GM08714 (cell line): ENCODE data around the gene ATF6B.
"Not testable (repeated sequence)": the region's sequence is repeated elsewhere in the genome, so short reads cannot be mapped to it uniquely, and the experiment has no call there.

Experiments used
- H3K4me3 ChIP-seq: fragments of 200-500 bp; sonication (Bioruptor generic); 2 replicates; pipeline ENCODE4 v1.5.1; 2014; ENCODE audit warnings: mild to moderate bottlenecking, low read length, inconsistent platforms
- ZNF274 ChIP-seq: IDR thresholded peaks from 2 replicates; pipeline ENCODE4 v1.6.1; 2012; ENCODE audit warnings: mild to moderate bottlenecking, low read depth, low read length

Gene ATF6B

GRCh38 chr6:32110632-32111031 is 17.4 kb downstream of the ATF6B start:
- H3K4me3 ChIP-seq: no peak overlapping the region
- no peak for TF ChIP-seq ZNF274

GRCh38 chr6:32109765-32110160 is 18.3 kb downstream of the ATF6B start:
- no peak overlapping the region for H3K4me3 ChIP-seq
- no peak for TF ChIP-seq ZNF274

GRCh38 chr6:32109114-32109764 is 18.8 kb downstream of the ATF6B start, which contains the start of gene TNXB:
Gene TNXB (minus strand): TSS chr6:32109338. CDS start chr6:32098198, 11,140 bp downstream.
- TF ChIP-seq ZNF274: no peak
- no peak within 1 kb of the TSS for H3K4me3 ChIP-seq

- TF ChIP-seq ZNF274: no peak
- H3K4me3 ChIP-seq: no peak overlapping the region
Measured at GRCh38 chr6:32108727-32109113, 19.3 kb downstream of the ATF6B start.

GRCh38 chr6:32108094-32108627 is 19.9 kb downstream of the ATF6B start:
- H3K4me3 ChIP-seq: no peak overlapping the region
- no peak for TF ChIP-seq ZNF274

GRCh38 chr6:32107406-32107805 is 20.6 kb downstream of the ATF6B start:
- H3K4me3 ChIP-seq: no peak overlapping the region
- TF ChIP-seq ZNF274: no peak

GRCh38 chr6:32105433-32105832 is 22.6 kb downstream of the ATF6B start:
- no peak for TF ChIP-seq ZNF274
- no peak overlapping the region for H3K4me3 ChIP-seq

- no peak overlapping the region for H3K4me3 ChIP-seq
- no peak for TF ChIP-seq ZNF274
Measured at GRCh38 chr6:32102255-32102654, 25.8 kb downstream of the ATF6B start.

GRCh38 chr6:32100251-32100650 is 27.8 kb downstream of the ATF6B start:
- not testable (repeated sequence) for H3K4me3 ChIP-seq

GRCh38 chr6:32097364-32097763 is 30.7 kb downstream of the ATF6B start:
- no peak for TF ChIP-seq ZNF274
- no peak overlapping the region for H3K4me3 ChIP-seq

- no peak overlapping the region for H3K4me3 ChIP-seq
- no peak for TF ChIP-seq ZNF274
Measured at GRCh38 chr6:32096394-32097258, 31.4 kb downstream of the ATF6B start.

GRCh38 chr6:32096087-32096393 is 32.0 kb downstream of the ATF6B start:
- no peak for TF ChIP-seq ZNF274

GRCh38 chr6:32095338-32096086 is 32.5 kb downstream of the ATF6B start:
- TF ChIP-seq ZNF274: no peak
- H3K4me3 ChIP-seq: no peak overlapping the region

More at GRCh38 chr6:32096087-32096393, 32.0 kb downstream of the ATF6B start:
- no peak overlapping the region for H3K4me3 ChIP-seq

GRCh38 chr6:32092760-32093497 is 35.1 kb downstream of the ATF6B start:
- no peak for TF ChIP-seq ZNF274

More at GRCh38 chr6:32092760-32093497, 35.1 kb downstream of the ATF6B start:
- no peak overlapping the region for H3K4me3 ChIP-seq
